ENCODE results near the gene CCDC97. TPM values are rescaled to one million over a fixed set of nuclear protein-coding genes. Genes with fewer than 3 reads are reported as not detected.
"Not testable (repeated sequence)": the region's sequence is repeated elsewhere in the genome, so short reads cannot be mapped to it uniquely, and the experiment has no call there.

The CCDC97 gene
- total RNA-seq, 2 donors from 2014 or later = 8.1 to 16.2 TPM

GRCh38 chr19:41274802-41275201 lies 35.2 kb upstream of the CCDC97 start:
- TF ChIP-seq CTCF (IDR thresholded peaks at IDR 0.05) = no peak
- Histone ChIP-seq H3K4me3 (no peak overlapping the region), H3K9me3 (no peaks in the 10 kb centered on the region), H3K27me3 (no peaks in the 10 kb centered on the region), H3K4me1 (no peaks in the 10 kb centered on the region), H3K27ac (no peak overlapping the region), H3K36me3 (peaks cover 100% of the 10 kb centered on the region)
- no peak for DNase-seq (ENCODE audit: low spot score)

GRCh38 chr19:41276231-41276630 lies 33.7 kb upstream of the CCDC97 start:
- Histone ChIP-seq H3K4me3 (no peak overlapping the region), H3K27me3 (no peaks in the 10 kb centered on the region), H3K36me3 (peaks cover 100% of the 10 kb centered on the region), H3K4me1 (no peaks in the 10 kb centered on the region), H3K27ac (no peak overlapping the region), H3K9me3 (no peaks in the 10 kb centered on the region)
- no peak for TF ChIP-seq CTCF (IDR thresholded peaks at IDR 0.05)
- DNase-seq (ENCODE audit: low spot score) = no peak

- Histone ChIP-seq H3K9me3 (no peaks in the 10 kb centered on the region), H3K27me3 (no peaks in the 10 kb centered on the region), H3K27ac (no peak overlapping the region), H3K4me3 (no peak overlapping the region), H3K36me3 (peaks cover 100% of the 10 kb centered on the region), H3K4me1 (no peaks in the 10 kb centered on the region)
- TF ChIP-seq CTCF (IDR thresholded peaks at IDR 0.05) = no peak
- DNase-seq (ENCODE audit: low spot score) = no peak
Measured at GRCh38 chr19:41278478-41278877, 31.5 kb upstream of the CCDC97 start.

DNA sequence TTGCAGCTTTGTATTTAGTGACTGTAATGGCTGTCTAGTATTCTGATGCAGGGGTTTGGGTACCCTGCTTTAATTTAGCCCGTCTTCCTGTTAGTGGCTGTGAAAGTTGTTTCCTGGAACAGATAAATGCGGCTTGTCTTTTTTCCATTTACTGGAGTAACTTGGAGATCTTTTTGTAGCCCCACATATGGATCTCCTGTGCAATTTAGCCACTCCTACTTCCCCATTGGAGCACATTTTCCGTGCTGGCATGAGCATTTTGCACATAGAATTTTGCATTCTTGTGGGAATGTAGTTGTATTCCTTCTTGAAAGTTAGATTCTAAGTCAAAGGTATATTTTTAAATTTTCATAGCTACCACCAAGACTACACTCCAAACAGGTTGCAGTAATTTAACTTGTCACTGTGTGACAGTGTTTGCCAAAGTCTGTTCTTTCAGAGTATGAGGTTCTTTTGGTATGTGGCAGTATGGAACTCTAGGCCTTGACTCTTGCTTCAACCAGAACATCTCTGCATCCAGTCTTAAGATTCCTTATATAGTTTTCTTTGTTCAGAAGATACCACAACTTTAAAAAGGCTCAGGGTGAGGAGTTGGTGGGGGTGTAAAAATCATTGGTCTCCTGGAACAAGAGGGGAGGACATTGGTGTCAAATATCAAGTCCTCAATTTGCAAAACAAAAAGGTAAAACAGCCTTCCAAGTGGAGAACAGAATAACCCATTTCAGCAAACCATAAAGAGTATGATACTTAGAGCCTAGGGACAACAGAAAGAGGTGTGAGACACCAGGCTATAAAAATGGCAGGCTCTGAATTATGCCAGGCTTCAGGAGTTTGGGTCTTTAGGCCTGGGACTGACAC lies 21.1 kb upstream of the CCDC97 start:
- no peaks in the 10 kb centered on the region for H3K4me1 ChIP-seq
- no peak overlapping the region for H3K27ac ChIP-seq
- H3K27me3 ChIP-seq = no peaks in the 10 kb centered on the region
- H3K36me3 ChIP-seq = peaks cover 89% of the 10 kb centered on the region
- no peak for DNase-seq (ENCODE audit: low spot score)
- no peak overlapping the region for H3K4me3 ChIP-seq
- no peaks in the 10 kb centered on the region for H3K9me3 ChIP-seq
- TF ChIP-seq CTCF (IDR thresholded peaks at IDR 0.05) = no peak

DNA sequence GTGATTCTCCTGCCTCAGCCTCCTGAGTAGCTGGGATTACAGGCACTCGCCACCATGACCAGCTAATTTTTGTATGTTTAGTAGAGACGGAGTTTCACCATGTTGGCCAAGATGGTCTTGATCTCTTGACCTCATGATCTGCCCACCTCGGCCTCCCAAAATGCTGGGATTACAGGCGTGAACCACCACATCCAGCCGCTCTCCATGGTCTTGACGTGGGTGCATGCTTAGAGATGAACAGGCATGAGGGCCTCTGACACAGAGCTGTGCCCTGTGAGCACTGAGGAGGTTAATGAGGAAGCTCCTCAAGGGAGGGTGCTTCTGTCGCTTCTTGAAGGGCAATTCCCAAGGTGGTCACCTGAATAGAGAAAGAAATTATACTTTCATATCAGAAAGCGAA lies 20.2 kb upstream of the CCDC97 start:
- not testable (repeated sequence) for H3K4me3 ChIP-seq; H3K9me3 ChIP-seq; H3K27ac ChIP-seq; H3K27me3 ChIP-seq; H3K4me1 ChIP-seq; DNase-seq (ENCODE audit: low spot score)
- H3K36me3 ChIP-seq = peaks cover 89% of the 10 kb centered on the region

DNA sequence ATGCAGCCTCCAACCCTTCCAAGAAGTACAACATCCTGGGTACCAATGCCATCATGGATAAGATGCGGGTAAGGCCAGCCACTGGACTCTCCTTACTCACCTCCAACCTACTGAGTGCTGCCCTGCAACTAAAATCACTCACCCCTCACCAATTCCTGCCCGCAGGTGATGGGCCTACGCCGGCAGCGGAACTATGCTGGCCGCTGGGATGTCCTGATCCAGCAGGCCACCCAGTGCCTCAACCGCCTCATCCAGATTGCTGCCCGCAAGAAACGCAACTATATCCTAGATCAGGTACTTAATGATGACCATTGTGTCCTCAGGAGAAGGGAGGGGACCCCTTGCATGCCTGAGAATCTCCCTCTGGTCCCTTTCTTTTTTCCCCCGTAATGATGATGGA lies 15.6 kb upstream of the CCDC97 start:
- Histone ChIP-seq H3K4me1 (peaks cover 0 to 36% of the 10 kb centered on the region in 2 donors), H3K27me3 (no peaks in the 10 kb centered on the region), H3K36me3 (peaks cover 75% of the 10 kb centered on the region), H3K4me3 (no peak overlapping the region), H3K9me3 (no peaks in the 10 kb centered on the region), H3K27ac (no peak overlapping the region)
- DNase-seq (ENCODE audit: low spot score) = no peak
- no peak for TF ChIP-seq CTCF (IDR thresholded peaks at IDR 0.05)

Data from right atrium auricular region (tissue), 2 donors.